GM12872 (cell line): ENCODE measurements around the gene RBMS3.

Source experiments
- TF ChIP-seq, protein P1 (sequence below): IDR thresholded peaks from 3 replicates; pipeline ENCODE4 v1.5.1; 2011; ENCODE audit warnings: low read depth, mild to moderate bottlenecking, low read length, moderate library complexity; ENCODE audit not compliant: insufficient read depth

Gene RBMS3

DNA sequence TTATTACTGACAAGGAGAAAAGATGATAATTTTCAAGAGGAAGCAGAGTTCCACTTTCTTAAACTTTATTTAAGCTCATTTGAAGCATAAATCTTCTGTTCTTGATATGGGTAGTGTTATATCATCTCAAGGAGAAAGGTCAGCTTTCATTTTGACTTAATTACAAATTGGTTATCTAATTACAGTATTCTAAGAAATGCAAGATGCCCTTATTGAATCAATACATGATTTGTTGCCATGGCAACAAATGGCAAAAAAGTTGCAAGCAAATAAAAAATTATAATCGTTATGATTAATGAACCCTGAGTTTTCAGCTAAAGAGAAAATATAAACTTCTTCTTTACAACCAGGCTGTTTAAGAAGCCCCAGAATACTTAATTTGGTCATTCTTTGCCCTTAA, 622.7 kb downstream of the RBMS3 start:
- TF ChIP-seq, protein P1, sequence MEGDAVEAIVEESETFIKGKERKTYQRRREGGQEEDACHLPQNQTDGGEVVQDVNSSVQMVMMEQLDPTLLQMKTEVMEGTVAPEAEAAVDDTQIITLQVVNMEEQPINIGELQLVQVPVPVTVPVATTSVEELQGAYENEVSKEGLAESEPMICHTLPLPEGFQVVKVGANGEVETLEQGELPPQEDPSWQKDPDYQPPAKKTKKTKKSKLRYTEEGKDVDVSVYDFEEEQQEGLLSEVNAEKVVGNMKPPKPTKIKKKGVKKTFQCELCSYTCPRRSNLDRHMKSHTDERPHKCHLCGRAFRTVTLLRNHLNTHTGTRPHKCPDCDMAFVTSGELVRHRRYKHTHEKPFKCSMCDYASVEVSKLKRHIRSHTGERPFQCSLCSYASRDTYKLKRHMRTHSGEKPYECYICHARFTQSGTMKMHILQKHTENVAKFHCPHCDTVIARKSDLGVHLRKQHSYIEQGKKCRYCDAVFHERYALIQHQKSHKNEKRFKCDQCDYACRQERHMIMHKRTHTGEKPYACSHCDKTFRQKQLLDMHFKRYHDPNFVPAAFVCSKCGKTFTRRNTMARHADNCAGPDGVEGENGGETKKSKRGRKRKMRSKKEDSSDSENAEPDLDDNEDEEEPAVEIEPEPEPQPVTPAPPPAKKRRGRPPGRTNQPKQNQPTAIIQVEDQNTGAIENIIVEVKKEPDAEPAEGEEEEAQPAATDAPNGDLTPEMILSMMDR = no peak

DNA sequence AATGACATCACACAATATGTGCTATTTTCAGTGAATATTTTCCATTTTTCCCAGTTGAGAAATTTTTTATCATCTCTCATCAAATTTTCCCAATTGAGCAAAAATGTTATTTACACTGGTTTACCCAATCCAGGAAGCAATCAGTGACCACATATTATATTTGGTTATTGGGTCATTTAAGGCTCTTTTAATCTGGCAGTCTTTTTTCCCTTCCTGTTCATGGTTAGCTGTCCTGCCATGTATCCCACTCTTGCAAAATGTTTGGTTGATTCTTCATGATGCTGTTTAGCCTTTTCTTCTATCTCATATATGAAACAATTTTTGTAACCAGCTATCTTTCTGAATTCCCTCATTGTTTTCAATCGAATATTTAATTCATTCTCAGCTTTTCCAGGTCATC, 626.0 kb downstream of the RBMS3 start:
- TF ChIP-seq, protein P1 = no peak

DNA sequence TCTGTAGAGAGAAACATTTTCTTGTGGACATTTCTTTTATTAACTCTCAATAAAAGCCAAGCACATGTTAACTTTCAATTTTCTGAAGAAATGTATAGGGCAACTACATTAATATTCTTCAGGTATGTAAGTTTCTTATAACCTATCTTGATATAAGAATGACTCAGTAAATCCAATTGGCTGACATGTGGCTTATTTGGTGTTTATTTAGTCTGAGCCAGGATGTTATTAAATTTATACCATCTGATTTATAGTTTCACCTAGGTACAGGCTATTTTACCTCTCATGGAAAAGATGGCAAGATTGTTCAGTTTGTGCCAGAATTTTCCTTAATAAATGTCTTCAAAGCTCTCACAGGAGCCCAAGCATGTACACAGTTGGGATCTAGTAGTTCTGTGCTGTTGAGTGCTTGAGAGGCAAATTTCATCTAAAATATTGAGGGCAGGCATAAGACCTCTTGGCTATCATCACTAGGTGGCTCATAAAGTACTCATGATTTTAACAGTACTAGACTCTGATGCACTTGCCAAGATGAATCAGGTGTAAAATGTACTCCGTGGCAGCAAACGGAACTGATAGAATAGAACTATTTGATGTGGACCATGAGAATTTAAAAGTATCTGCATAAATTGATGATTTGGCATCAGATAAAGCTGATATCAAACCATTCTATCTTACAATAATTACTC, 631.9 kb downstream of the RBMS3 start:
- TF ChIP-seq, protein P1 = no peak

DNA sequence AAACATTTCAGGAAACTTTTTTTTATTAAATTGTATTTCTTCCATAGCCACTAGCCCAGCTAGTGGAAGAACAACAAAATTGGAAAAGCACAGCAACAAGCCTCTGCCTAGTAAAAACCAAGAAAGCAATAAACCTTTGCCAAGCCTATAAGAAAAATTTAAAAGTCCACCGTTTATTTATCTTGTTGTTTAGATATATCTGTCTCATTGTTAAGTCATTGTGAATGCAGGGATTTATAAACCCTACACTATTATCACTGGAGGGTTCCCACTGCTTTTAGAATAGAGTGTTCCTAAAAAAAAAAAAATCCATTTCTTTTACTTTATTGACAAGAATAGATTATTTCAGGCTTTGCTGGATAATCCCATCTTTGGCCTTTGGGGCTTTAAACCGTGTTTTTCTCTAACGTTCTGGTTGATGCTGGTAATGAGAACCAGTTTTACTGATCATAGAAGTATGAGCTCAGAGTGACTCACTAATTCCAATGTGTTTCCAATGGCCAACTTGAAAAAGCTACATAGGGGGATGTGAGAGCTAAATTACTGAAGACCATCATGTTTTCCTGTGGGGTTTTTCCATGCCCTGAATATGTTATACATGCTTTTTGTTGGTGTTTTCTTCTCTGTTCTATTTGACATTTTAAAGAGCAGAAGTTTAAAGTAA, 634.1 kb downstream of the RBMS3 start:
- TF ChIP-seq, protein P1 = no peak

DNA sequence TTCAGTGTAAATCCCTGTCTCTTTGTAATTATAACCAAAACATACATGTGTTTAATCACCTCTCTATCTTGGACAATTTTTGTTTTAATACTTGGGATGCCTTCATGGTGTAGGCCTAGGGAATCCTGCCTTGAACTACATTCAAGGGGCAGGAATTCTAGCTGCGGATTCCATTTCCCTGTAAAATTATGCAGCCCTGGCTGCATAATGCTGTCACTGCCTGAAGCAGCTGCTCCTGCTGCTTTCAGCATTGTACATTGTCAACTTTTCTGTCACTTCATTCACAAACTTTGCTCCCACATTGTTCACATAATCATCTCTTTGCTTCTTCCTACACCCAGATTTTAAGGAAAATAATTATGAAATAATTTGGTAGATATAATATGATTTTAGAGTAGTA, 638.7 kb downstream of the RBMS3 start:
- TF ChIP-seq, protein P1 = no peak

DNA sequence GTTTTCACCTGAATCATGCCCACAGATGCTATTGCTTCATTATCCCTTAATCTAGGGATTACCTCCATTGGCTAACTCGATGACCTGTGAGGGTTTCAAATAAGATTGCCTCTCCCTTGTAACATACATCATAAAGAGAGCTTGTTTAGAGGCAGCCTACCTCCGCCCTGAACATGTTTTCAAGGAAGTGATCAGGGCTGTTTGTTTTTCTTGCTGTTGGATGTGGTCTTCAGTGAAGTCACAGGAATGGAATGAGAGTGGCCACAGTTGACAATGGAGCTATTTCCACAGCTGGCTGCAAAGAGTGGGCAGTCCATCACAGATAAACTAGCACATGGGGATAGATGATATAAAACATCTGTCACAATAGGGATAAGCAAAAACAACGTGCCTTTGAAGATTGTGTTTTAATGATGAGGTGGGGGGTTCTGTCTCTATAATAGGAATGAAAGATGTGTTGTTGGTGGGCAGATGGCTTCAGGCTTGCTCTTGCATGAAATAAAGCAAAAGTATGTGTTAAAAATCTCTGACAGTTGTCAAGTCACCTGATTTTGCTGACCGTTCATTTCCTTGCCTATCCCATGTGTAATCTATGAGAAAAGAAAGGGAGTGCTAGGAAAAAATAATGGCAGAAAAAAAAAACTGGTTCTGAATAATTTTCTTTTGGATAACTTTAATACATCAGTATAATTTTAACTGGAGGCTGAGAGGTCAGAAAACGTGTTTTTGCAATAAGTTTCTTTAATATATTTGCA, 642.3 kb downstream of the RBMS3 start:
- TF ChIP-seq, protein P1 = no peak

DNA sequence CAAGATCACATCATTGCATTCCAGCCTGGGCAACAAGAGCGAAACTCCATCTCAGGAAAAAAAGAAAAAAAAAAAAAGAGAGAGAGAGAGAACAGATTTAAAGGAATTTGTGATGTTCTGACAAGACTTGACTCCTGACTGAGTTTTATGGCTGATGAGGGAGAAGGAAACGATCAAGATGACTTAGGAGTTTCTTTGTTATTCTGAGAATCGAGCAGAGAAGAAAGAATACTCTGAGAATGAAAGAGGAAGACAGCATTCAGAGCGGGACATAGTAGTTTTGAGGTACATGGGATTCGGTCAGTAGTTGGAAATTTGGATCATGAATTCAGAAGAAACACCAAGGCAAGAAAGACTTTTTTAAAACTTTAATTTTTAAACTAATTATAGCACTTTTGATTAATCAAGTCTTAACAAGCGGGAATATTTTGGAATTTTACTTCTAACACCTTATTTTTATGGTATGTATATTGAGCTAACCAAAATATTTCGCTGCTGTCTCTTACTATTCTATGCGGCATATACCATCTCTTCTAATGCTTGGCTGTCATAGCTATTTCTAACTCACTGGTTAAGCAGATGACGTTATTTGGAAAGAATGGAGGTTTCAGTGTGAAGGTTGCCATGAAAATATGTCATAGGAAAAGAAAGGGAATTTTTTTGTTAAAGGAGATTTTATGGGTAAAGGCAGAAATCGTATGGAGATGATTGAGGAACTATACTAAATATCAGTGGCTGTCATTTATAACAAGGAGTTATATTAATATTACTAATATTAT, 644.1 kb downstream of the RBMS3 start:
- TF ChIP-seq, protein P1 = no peak
